Bronchial epithelial cell (primary cell): ENCODE results near the gene ZNF750. TPM values are rescaled to one million over a fixed set of nuclear protein-coding genes. Genes with fewer than 3 reads are reported as not detected.
"Not testable (repeated sequence)": the region's sequence is repeated elsewhere in the genome, so short reads cannot be mapped to it uniquely, and the experiment has no call there.

Experiments
- DNase-seq: peaks from one replicate; pipeline ENCODE4 v3.0.0-alpha.2; 2010; ENCODE audit warnings: low read depth
- FAIRE-seq: peaks from 2 replicates; lab custom pipeline; 2011; peaks lifted over from hg19 to GRCh38; lab: Jason Lieb, UNC
- H3K27me3 ChIP-seq: 2 replicates; pipeline ENCODE4 v1.5.1; 2011; ENCODE audit warnings: low read length; ENCODE audit not compliant: control insufficient read depth, insufficient read depth
- H3K36me3 ChIP-seq: 2 replicates; pipeline ENCODE4 v1.5.1; 2011; ENCODE audit warnings: low read length; ENCODE audit not compliant: control insufficient read depth, insufficient read depth
- H3K4me3 ChIP-seq: 2 replicates; pipeline ENCODE4 v1.5.1; 2011; ENCODE audit warnings: mild to moderate bottlenecking, low read depth, low read length, control low read depth
- CTCF ChIP-seq: IDR thresholded peaks from 2 replicates; pipeline ENCODE4 v1.5.1; 2011; ENCODE audit warnings: mild to moderate bottlenecking, moderate library complexity, low read length, control low read depth, inconsistent platforms; ENCODE audit not compliant: insufficient read depth, severe bottlenecking
- total RNA-seq: library from RNA; depleted of rRNA; stranded (reverse); fragments of >200 nt; gene quantifications from 2 replicates; pipeline ENCODE4 v1.2.1, GENCODE V29; 2014

The ZNF750 gene
- total RNA-seq, 1 donor from 2014 or later = 3.2 TPM

GRCh38 chr17:82789806-82790205 is 50.0 kb downstream of the ZNF750 start:
- Histone ChIP-seq H3K27me3 (no peaks in the 10 kb centered on the region), H3K4me3 (no peak overlapping the region), H3K36me3 (peaks cover 2% of the 10 kb centered on the region)
- DNase-seq (no peak), FAIRE-seq (no peak)
- no peak for TF ChIP-seq CTCF

GRCh38 chr17:82789051-82789592 is 50.7 kb downstream of the ZNF750 start:
- Histone ChIP-seq H3K27me3 (no peaks in the 10 kb centered on the region), H3K4me3 (no peak overlapping the region), H3K36me3 (peaks cover 2% of the 10 kb centered on the region)
- TF ChIP-seq CTCF = no peak
- FAIRE-seq (no peak), DNase-seq (no peak)

GRCh38 chr17:82788206-82789001 is 51.4 kb downstream of the ZNF750 start:
- H3K4me3 ChIP-seq = no peak overlapping the region
- TF ChIP-seq CTCF = no peak

GRCh38 chr17:82787081-82787848 is 52.6 kb downstream of the ZNF750 start:
- DNase-seq (peak; percentile 93), FAIRE-seq (peak; percentile 76)
- no peak for TF ChIP-seq CTCF
- Histone ChIP-seq H3K36me3 (peaks cover 3% of the 10 kb centered on the region), H3K4me3 (no peak overlapping the region), H3K27me3 (no peaks in the 10 kb centered on the region)

More at GRCh38 chr17:82788206-82789001, 51.4 kb downstream of the ZNF750 start:
- DNase-seq = no peak
- no peak for FAIRE-seq
- peaks cover 2% of the 10 kb centered on the region for H3K36me3 ChIP-seq
- no peaks in the 10 kb centered on the region for H3K27me3 ChIP-seq

- DNase-seq (peak; percentile 7), FAIRE-seq (no peak)
- Histone ChIP-seq H3K4me3 (no peak overlapping the region), H3K36me3 (peaks cover 3% of the 10 kb centered on the region), H3K27me3 (no peaks in the 10 kb centered on the region)
- peak; percentile 11 for TF ChIP-seq CTCF
Observed at GRCh38 chr17:82786427-82786826, 53.4 kb downstream of the ZNF750 start.

- FAIRE-seq, H3K4me3 ChIP-seq, DNase-seq, H3K36me3 ChIP-seq, H3K27me3 ChIP-seq: not testable (repeated sequence)
Observed at GRCh38 chr17:82785581-82785980, 54.2 kb downstream of the ZNF750 start.
